Activated CD8-positive, alpha-beta T cell treated with anti-CD3 and anti-CD28 coated beads for 36 hours (primary cell): ENCODE data around the gene SEMA5B. TPM values are rescaled to one million over a fixed set of nuclear protein-coding genes. Genes with fewer than 3 reads are reported as not detected.

Source experiments
- ATAC-seq: fragments of 200-7000 bp; cut with Tn5 transposase; one replicate; pipeline ENCODE4 v1.10.0; 2021; ENCODE audit warnings: mild to moderate bottlenecking, moderate library complexity
- CTCF ChIA-PET: fragments of 350-600 bp; sonication (Branson Sonifier 250); formaldehyde crosslinking; loops from one replicate; lab custom pipeline; 2021; ENCODE audit warnings: antibody characterized with exemption; lab: Charles Lee
- POLR2A ChIA-PET: fragments of 350-600 bp; sonication (Branson Sonifier 250); formaldehyde crosslinking; loops from one replicate; lab custom pipeline; 2021; ENCODE audit warnings: antibody characterized with exemption; lab: Charles Lee
- DNase-seq: peaks from one replicate; pipeline ENCODE4 v3.0.0-alpha.2; 2020
- H3K27ac Mint-ChIP-seq: one replicate; pipeline ENCODE4 v1.8.0; 2021; ENCODE audit warnings: mild to moderate bottlenecking, mixed read lengths
- H3K27me3 Mint-ChIP-seq: one replicate; pipeline ENCODE4 v1.8.0; 2021; ENCODE audit warnings: mixed read lengths
- H3K36me3 Mint-ChIP-seq: one replicate; pipeline ENCODE4 v1.8.0; 2021; ENCODE audit warnings: low read depth, mixed read lengths
- H3K4me1 Mint-ChIP-seq: one replicate; pipeline ENCODE4 v1.8.0; 2021; ENCODE audit warnings: low read depth, mixed read lengths
- H3K4me3 Mint-ChIP-seq: one replicate; pipeline ENCODE4 v1.8.0; 2021; ENCODE audit warnings: mild to moderate bottlenecking, moderate library complexity, mixed read lengths
- H3K9me3 Mint-ChIP-seq: one replicate; pipeline ENCODE4 v1.8.0; 2021; ENCODE audit warnings: mixed read lengths
- CTCF ChIP-seq: fragments of 200-600 bp; IDR thresholded peaks from one replicate; pipeline ENCODE4 v1.8.0; 2022; ENCODE audit warnings: antibody characterized with exemption, mild to moderate bottlenecking
- intact Hi-C: fragments of 100-400 bp; cut with micrococcal nuclease; formaldehyde crosslinking; loops from one replicate; pipeline ENCODE4 v1.10.0; 2022
- total RNA-seq, 2 experiments: library from RNA; stranded (reverse); gene quantifications; one replicate each; pipeline ENCODE4 v1.2.3, GENCODE V29; 2021

The SEMA5B gene
- total RNA-seq, 2 experiments from 2014 or later = not detected

GRCh38 chr3:122912772-122913538 lies 114.6 kb downstream of the SEMA5B start:
- ChIA-PET POLR2A (no interaction called here), CTCF (no interaction called here)
- Mint-ChIP-seq H3K27ac (no peak overlapping the region), H3K9me3 (no peaks in the 10 kb centered on the region), H3K4me3 (no peak overlapping the region), H3K36me3 (no peaks in the 10 kb centered on the region), H3K27me3 (peaks cover 17% of the 10 kb centered on the region), H3K4me1 (peaks cover 4% of the 10 kb centered on the region)
- intact Hi-C loops = no loop called here
- DNase-seq = no peak
- no peak for TF ChIP-seq CTCF
- no peak for ATAC-seq

DNA sequence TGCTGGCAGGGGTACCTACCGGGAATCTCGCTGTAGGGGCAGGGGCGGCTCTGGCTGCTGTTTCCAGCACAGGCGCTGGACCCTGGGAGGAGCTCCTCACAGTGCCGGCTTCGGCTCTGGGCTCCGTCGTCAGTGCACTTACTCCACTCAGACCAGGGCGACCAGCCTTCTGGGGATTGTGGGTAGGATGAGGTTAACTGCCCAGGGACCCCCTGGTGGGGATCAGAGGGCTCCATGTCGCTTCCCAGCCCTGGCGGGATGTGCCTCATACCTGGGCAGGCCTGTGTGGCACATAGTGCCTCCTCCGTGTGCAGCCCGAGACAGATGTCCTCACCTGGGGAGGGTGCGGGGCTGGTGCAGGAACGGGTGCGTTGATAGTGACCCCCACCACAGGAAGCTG lies 115.7 kb downstream of the SEMA5B start:
- CTCF ChIA-PET = no interaction called here
- H3K4me1 Mint-ChIP-seq = peaks cover 4% of the 10 kb centered on the region
- intact Hi-C loops = no loop called here
- no peaks in the 10 kb centered on the region for H3K9me3 Mint-ChIP-seq
- peaks cover 17% of the 10 kb centered on the region for H3K27me3 Mint-ChIP-seq
- POLR2A ChIA-PET = no interaction called here
- no peaks in the 10 kb centered on the region for H3K36me3 Mint-ChIP-seq
- ATAC-seq (no peak), DNase-seq (no peak)
- H3K4me3 Mint-ChIP-seq = no peak overlapping the region
- TF ChIP-seq CTCF = no peak
- H3K27ac Mint-ChIP-seq = no peak overlapping the region

- ChIA-PET CTCF (no interaction called here), POLR2A (no interaction called here)
- Mint-ChIP-seq H3K9me3 (peaks cover 4% of the 10 kb centered on the region), H3K4me1 (no peaks in the 10 kb centered on the region), H3K27me3 (peaks cover 17% of the 10 kb centered on the region), H3K27ac (no peak overlapping the region), H3K4me3 (no peak overlapping the region), H3K36me3 (no peaks in the 10 kb centered on the region)
- TF ChIP-seq CTCF = no peak
- intact Hi-C loops = no loop called here
- ATAC-seq = no peak
- DNase-seq = no peak
Observed at GRCh38 chr3:122908251-122908650, 119.3 kb downstream of the SEMA5B start.

- H3K9me3 Mint-ChIP-seq = peaks cover 4% of the 10 kb centered on the region
- no peaks in the 10 kb centered on the region for H3K4me1 Mint-ChIP-seq
- H3K36me3 Mint-ChIP-seq = no peaks in the 10 kb centered on the region
- no peak for ATAC-seq
- CTCF ChIA-PET = no interaction called here
- intact Hi-C loops = no loop called here
- peaks cover 16% of the 10 kb centered on the region for H3K27me3 Mint-ChIP-seq
- DNase-seq = no peak
- no peak for TF ChIP-seq CTCF
- H3K4me3 Mint-ChIP-seq = no peak overlapping the region
- H3K27ac Mint-ChIP-seq = no peak overlapping the region
- POLR2A ChIA-PET = no interaction called here
Observed at GRCh38 chr3:122907471-122907870, 120.1 kb downstream of the SEMA5B start.

DNA sequence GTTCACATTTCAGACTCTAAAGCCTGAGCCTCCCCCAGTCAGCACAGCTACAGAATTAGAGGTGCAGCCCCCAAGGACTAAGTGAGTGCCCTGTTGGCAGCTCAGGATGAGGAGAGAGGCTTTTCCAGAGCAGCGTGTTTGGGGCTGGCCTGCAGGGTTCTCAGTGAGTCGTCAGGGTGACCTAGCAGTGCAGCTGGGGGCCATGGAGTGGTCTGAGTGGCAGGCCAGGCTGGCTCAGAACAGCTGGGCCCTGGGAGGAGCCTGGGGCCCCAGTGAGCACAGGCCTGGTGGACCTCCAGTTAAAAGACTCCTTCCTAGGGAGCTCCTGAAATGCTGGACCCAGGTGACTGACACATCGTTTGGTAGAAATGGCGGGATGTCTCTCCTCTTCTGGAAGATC lies 124.4 kb downstream of the SEMA5B start:
- intact Hi-C loops = no loop called here
- no peak overlapping the region for H3K27ac Mint-ChIP-seq
- TF ChIP-seq CTCF = no peak
- no peak overlapping the region for H3K4me3 Mint-ChIP-seq
- ATAC-seq (no peak), DNase-seq (no peak)
- no peaks in the 10 kb centered on the region for H3K36me3 Mint-ChIP-seq
- no peaks in the 10 kb centered on the region for H3K4me1 Mint-ChIP-seq
- H3K9me3 Mint-ChIP-seq = peaks cover 4% of the 10 kb centered on the region
- ChIA-PET CTCF (no interaction called here), POLR2A (interaction anchor here (0.6 kb wide), 1 partner anchor 46 kb away, joined by 3 read pairs; no protein-coding TSS in a partner anchor)
- peaks cover 12% of the 10 kb centered on the region for H3K27me3 Mint-ChIP-seq
